ENCODE measurements around the gene ALG3. TPM values are rescaled to one million over a fixed set of nuclear protein-coding genes. Genes with fewer than 3 reads are reported as not detected.
A peak's percentile ranks its signal among the peaks of the same experiment; 100 is the strongest.

Gene ALG3
- total RNA-seq, 1 experiment from 2014 or later, result 57.3 TPM

DNA sequence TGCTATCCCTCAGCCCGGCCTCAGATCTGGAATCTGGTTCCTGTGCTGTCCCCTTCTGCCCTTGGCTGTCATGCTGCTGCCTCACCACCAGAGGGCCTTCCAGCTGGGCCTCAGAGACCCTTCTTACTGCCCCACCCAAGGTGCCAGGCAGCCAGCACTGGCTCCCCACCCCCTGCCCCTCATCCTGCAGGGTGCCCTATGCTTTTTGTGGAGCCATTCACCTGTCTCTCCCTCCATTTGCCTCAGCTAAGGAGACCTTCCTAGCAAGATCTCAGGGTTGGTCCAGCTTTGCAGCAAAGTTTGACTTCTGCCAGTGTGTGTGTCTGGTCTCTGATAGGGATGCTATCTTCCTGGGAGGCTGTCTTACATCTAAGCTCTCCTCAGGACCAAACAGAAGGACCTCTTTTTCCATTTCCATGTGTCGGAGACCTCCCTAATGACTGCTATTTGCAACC, 21.3 kb downstream of the ALG3 start:
- Mint-ChIP-seq H3K27ac (no peak overlapping the region), H3K27me3 (ENCODE audit: low read depth) (peaks cover 62% of the 10 kb centered on the region), H3K9me3 (no peaks in the 10 kb centered on the region), H3K4me1 (peaks cover 8% of the 10 kb centered on the region; the same call in 1 of the 2 replicates), H3K4me3 (no peak overlapping the region), H3K36me3 (no peaks in the 10 kb centered on the region)
- ATAC-seq (peak; percentile 62), DNase-seq (ENCODE audit: low spot score) (peak; percentile 72)
- CTCF ChIA-PET, result interaction anchor here (0.6 to 5.3 kb wide), 40 partner anchors 10 to 804 kb away, joined by 3 to 88 read pairs (median 4); partner anchors contain the start of genes ABCC5, ABCF3, CAMK2N2 and DVL3
- TF ChIP-seq NFATC4 (CRISPR knock-in tag; IDR thresholded peaks at IDR 0.05), result no peak
- TF ChIP-seq, protein P1, sequence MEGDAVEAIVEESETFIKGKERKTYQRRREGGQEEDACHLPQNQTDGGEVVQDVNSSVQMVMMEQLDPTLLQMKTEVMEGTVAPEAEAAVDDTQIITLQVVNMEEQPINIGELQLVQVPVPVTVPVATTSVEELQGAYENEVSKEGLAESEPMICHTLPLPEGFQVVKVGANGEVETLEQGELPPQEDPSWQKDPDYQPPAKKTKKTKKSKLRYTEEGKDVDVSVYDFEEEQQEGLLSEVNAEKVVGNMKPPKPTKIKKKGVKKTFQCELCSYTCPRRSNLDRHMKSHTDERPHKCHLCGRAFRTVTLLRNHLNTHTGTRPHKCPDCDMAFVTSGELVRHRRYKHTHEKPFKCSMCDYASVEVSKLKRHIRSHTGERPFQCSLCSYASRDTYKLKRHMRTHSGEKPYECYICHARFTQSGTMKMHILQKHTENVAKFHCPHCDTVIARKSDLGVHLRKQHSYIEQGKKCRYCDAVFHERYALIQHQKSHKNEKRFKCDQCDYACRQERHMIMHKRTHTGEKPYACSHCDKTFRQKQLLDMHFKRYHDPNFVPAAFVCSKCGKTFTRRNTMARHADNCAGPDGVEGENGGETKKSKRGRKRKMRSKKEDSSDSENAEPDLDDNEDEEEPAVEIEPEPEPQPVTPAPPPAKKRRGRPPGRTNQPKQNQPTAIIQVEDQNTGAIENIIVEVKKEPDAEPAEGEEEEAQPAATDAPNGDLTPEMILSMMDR (IDR thresholded peaks at IDR 0.05), result peak; percentile 97
- POLR2A ChIA-PET, result interaction anchor here (0.6 to 2.5 kb wide), 3 partner anchors 14 to 59 kb away, joined by 3 to 6 read pairs (median 5); no protein-coding TSS in a partner anchor

DNA sequence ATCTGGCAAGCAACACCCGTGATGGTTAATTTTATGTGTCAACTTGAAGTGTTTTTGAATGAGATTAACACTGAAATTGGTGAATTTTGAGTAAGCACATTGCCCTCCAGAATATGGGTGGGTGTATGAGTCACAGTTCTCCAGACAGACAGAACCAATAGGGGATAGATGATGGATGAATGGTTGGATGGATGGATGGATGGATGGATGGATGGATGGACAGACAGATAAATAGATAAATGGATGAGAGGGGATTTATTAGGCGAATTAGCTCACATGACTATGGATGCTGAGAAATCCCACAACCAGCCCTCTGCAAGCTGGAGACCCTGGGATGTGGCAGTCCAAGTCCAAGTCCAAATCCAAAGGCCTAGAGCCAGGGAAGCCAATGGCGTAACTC, 24.8 kb downstream of the ALG3 start:
- CTCF ChIA-PET, result no interaction called here
- no peak for DNase-seq (ENCODE audit: low spot score)
- POLR2A ChIA-PET, result no interaction called here
- TF ChIP-seq, protein P2, sequence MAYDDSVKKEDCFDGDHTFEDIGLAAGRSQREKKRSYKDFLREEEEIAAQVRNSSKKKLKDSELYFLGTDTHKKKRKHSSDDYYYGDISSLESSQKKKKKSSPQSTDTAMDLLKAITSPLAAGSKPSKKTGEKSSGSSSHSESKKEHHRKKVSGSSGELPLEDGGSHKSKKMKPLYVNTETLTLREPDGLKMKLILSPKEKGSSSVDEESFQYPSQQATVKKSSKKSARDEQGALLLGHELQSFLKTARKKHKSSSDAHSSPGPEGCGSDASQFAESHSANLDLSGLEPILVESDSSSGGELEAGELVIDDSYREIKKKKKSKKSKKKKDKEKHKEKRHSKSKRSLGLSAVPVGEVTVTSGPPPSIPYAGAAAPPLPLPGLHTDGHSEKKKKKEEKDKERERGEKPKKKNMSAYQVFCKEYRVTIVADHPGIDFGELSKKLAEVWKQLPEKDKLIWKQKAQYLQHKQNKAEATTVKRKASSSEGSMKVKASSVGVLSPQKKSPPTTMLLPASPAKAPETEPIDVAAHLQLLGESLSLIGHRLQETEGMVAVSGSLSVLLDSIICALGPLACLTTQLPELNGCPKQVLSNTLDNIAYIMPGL (CRISPR knock-in tag; IDR thresholded peaks at IDR 0.05), result no peak
- TF ChIP-seq GRHL2 (CRISPR knock-in tag; IDR thresholded peaks at IDR 0.05; ENCODE audit: insufficient replicate concordance, severe bottlenecking), result no peak
- TF ChIP-seq, protein P3, sequence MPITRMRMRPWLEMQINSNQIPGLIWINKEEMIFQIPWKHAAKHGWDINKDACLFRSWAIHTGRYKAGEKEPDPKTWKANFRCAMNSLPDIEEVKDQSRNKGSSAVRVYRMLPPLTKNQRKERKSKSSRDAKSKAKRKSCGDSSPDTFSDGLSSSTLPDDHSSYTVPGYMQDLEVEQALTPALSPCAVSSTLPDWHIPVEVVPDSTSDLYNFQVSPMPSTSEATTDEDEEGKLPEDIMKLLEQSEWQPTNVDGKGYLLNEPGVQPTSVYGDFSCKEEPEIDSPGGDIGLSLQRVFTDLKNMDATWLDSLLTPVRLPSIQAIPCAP (CRISPR knock-in tag; IDR thresholded peaks at IDR 0.05), result no peak
- TF ChIP-seq, protein P4, sequence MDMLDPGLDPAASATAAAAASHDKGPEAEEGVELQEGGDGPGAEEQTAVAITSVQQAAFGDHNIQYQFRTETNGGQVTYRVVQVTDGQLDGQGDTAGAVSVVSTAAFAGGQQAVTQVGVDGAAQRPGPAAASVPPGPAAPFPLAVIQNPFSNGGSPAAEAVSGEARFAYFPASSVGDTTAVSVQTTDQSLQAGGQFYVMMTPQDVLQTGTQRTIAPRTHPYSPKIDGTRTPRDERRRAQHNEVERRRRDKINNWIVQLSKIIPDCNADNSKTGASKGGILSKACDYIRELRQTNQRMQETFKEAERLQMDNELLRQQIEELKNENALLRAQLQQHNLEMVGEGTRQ (CRISPR knock-in tag; IDR thresholded peaks at IDR 0.05), result no peak
- no peak for TF ChIP-seq ZNF423 (CRISPR knock-in tag; IDR thresholded peaks at IDR 0.05)
- TF ChIP-seq, protein P5, sequence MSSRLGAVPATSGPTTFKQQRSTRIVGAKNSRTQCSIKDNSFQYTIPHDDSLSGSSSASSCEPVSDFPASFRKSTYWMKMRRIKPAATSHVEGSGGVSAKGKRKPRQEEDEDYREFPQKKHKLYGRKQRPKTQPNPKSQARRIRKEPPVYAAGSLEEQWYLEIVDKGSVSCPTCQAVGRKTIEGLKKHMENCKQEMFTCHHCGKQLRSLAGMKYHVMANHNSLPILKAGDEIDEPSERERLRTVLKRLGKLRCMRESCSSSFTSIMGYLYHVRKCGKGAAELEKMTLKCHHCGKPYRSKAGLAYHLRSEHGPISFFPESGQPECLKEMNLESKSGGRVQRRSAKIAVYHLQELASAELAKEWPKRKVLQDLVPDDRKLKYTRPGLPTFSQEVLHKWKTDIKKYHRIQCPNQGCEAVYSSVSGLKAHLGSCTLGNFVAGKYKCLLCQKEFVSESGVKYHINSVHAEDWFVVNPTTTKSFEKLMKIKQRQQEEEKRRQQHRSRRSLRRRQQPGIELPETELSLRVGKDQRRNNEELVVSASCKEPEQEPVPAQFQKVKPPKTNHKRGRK (CRISPR knock-in tag; IDR thresholded peaks at IDR 0.05; ENCODE audit: borderline replicate concordance), result no peak
- TF ChIP-seq ELF4 (CRISPR knock-in tag; IDR thresholded peaks at IDR 0.05; ENCODE audit: low read depth), result no peak
- TF ChIP-seq, protein P6, sequence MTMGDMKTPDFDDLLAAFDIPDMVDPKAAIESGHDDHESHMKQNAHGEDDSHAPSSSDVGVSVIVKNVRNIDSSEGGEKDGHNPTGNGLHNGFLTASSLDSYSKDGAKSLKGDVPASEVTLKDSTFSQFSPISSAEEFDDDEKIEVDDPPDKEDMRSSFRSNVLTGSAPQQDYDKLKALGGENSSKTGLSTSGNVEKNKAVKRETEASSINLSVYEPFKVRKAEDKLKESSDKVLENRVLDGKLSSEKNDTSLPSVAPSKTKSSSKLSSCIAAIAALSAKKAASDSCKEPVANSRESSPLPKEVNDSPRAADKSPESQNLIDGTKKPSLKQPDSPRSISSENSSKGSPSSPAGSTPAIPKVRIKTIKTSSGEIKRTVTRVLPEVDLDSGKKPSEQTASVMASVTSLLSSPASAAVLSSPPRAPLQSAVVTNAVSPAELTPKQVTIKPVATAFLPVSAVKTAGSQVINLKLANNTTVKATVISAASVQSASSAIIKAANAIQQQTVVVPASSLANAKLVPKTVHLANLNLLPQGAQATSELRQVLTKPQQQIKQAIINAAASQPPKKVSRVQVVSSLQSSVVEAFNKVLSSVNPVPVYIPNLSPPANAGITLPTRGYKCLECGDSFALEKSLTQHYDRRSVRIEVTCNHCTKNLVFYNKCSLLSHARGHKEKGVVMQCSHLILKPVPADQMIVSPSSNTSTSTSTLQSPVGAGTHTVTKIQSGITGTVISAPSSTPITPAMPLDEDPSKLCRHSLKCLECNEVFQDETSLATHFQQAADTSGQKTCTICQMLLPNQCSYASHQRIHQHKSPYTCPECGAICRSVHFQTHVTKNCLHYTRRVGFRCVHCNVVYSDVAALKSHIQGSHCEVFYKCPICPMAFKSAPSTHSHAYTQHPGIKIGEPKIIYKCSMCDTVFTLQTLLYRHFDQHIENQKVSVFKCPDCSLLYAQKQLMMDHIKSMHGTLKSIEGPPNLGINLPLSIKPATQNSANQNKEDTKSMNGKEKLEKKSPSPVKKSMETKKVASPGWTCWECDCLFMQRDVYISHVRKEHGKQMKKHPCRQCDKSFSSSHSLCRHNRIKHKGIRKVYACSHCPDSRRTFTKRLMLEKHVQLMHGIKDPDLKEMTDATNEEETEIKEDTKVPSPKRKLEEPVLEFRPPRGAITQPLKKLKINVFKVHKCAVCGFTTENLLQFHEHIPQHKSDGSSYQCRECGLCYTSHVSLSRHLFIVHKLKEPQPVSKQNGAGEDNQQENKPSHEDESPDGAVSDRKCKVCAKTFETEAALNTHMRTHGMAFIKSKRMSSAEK (CRISPR knock-in tag; IDR thresholded peaks at IDR 0.05; ENCODE audit: borderline replicate concordance), result no peak
- no peak for TF ChIP-seq MXD4 (CRISPR knock-in tag; IDR thresholded peaks at IDR 0.05; ENCODE audit: borderline replicate concordance)
- TF ChIP-seq SOX15 (CRISPR knock-in tag; IDR thresholded peaks at IDR 0.05), result no peak
- no peak for TF ChIP-seq JAZF1 (CRISPR knock-in tag; IDR thresholded peaks at IDR 0.05)
- no peak for TF ChIP-seq JUN (CRISPR knock-in tag; IDR thresholded peaks at IDR 0.05)
- TF ChIP-seq, protein P7, sequence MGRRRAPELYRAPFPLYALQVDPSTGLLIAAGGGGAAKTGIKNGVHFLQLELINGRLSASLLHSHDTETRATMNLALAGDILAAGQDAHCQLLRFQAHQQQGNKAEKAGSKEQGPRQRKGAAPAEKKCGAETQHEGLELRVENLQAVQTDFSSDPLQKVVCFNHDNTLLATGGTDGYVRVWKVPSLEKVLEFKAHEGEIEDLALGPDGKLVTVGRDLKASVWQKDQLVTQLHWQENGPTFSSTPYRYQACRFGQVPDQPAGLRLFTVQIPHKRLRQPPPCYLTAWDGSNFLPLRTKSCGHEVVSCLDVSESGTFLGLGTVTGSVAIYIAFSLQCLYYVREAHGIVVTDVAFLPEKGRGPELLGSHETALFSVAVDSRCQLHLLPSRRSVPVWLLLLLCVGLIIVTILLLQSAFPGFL (CRISPR knock-in tag; IDR thresholded peaks at IDR 0.05; ENCODE audit: borderline replicate concordance), result no peak
- TF ChIP-seq, protein P8, sequence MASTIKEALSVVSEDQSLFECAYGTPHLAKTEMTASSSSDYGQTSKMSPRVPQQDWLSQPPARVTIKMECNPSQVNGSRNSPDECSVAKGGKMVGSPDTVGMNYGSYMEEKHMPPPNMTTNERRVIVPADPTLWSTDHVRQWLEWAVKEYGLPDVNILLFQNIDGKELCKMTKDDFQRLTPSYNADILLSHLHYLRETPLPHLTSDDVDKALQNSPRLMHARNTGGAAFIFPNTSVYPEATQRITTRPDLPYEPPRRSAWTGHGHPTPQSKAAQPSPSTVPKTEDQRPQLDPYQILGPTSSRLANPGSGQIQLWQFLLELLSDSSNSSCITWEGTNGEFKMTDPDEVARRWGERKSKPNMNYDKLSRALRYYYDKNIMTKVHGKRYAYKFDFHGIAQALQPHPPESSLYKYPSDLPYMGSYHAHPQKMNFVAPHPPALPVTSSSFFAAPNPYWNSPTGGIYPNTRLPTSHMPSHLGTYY (CRISPR knock-in tag; IDR thresholded peaks at IDR 0.05), result no peak
- no peak for TF ChIP-seq NR1H2 (CRISPR knock-in tag; IDR thresholded peaks at IDR 0.05)
- TF ChIP-seq, protein P9, sequence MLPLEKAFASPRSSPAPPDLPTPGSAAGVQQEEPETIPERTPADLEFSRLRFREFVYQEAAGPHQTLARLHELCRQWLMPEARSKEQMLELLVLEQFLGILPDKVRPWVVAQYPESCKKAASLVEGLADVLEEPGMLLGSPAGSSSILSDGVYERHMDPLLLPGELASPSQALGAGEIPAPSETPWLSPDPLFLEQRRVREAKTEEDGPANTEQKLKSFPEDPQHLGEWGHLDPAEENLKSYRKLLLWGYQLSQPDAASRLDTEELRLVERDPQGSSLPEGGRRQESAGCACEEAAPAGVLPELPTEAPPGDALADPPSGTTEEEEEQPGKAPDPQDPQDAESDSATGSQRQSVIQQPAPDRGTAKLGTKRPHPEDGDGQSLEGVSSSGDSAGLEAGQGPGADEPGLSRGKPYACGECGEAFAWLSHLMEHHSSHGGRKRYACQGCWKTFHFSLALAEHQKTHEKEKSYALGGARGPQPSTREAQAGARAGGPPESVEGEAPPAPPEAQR (CRISPR knock-in tag; IDR thresholded peaks at IDR 0.05), result no peak

More for the DNA sequence above, 24.8 kb downstream of the ALG3 start:
- Mint-ChIP-seq H3K4me1 (peaks cover 2% of the 10 kb centered on the region; the same call in 1 of the 2 replicates), H3K27ac (no peak overlapping the region), H3K4me3 (no peak overlapping the region), H3K27me3 (ENCODE audit: low read depth) (peaks cover 32% of the 10 kb centered on the region), H3K9me3 (no peaks in the 10 kb centered on the region), H3K36me3 (no peaks in the 10 kb centered on the region)
- ATAC-seq, result no peak

All from WTC11 (cell line).